WERI-Rb-1 (cell line): ENCODE data around the gene NECTIN4.

Source experiments
- DNase-seq: peaks from one replicate; pipeline ENCODE4 v3.0.0-alpha.2; 2020
- H3K27ac ChIP-seq: fragments of 250-450 bp; sonication (Bioruptor Pico); 2 replicates; pipeline ENCODE4 v1.5.1; 2020; ENCODE audit warnings: mild to moderate bottlenecking, moderate library complexity
- H3K27me3 ChIP-seq: fragments of 250-450 bp; sonication (Bioruptor Pico); 2 replicates; pipeline ENCODE4 v1.5.1; 2021; ENCODE audit warnings: mild to moderate bottlenecking, low read depth, moderate library complexity; ENCODE audit not compliant: insufficient read depth, severe bottlenecking
- H3K36me3 ChIP-seq: fragments of 250-450 bp; sonication (Bioruptor Pico); 2 replicates; pipeline ENCODE4 v1.5.1; 2020; ENCODE audit warnings: mild to moderate bottlenecking, moderate library complexity
- H3K4me3 ChIP-seq: 2 replicates; pipeline ENCODE4 v1.5.1; 2011; ENCODE audit warnings: low read depth, mild to moderate bottlenecking, control low read depth, low read length
- H3K9me3 ChIP-seq: fragments of 250-450 bp; sonication (Bioruptor Pico); 2 replicates; pipeline ENCODE4 v1.5.1; 2021; ENCODE audit warnings: mild to moderate bottlenecking, moderate library complexity; ENCODE audit not compliant: severe bottlenecking
- TF ChIP-seq, protein P1 (sequence below): IDR thresholded peaks from 2 replicates; pipeline ENCODE4 v1.5.1; 2011; ENCODE audit warnings: low read depth, mild to moderate bottlenecking, control low read depth, inconsistent platforms, low read length

Gene NECTIN4

DNA sequence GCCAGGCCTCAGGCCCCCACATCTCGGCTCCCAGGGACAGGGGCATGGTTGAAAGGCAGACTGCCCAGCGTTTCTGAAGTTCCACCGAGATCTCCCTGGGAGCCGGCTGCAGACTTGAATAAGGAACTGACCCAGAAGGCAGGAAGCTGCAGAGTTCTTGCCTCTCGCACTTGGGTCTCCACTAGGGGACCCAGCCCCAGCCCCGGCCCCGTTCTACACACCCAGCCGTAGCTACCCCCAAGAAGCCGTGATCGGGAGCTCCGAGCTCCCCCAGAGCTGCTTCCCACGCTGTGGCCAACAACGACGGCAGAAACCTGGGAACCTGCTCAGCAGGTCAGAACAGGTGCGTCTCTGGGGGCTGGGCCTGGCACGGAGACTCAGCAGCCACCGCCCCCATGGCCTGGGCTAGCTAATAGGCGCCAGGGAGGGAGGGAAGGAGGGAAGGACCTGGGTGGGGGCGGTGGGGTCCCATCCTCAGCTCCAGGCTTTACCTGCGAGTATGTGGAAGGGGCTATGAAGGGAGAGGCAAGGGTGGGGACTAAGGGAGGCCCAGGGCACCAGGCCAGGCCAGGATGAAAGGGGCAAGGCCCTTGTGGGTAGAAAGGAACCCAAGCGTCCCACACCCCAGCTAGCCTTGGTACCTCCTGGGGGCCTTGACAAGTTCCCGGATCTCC, at the start of gene NECTIN4:
Gene NECTIN4, minus strand, starts transcription at position 308 of the 674 bp plus-strand sequence. Its CDS starts 262 bp downstream, at position 46.
- Histone ChIP-seq H3K27ac (no peak within 1 kb of the TSS), H3K4me3 (no peak within 1 kb of the TSS), H3K36me3 (no peaks in the 10 kb centered on the region), H3K9me3 (no peaks in the 10 kb centered on the region), H3K27me3 (no peaks in the 10 kb centered on the region)
- no peak for DNase-seq
- TF ChIP-seq, protein P1, sequence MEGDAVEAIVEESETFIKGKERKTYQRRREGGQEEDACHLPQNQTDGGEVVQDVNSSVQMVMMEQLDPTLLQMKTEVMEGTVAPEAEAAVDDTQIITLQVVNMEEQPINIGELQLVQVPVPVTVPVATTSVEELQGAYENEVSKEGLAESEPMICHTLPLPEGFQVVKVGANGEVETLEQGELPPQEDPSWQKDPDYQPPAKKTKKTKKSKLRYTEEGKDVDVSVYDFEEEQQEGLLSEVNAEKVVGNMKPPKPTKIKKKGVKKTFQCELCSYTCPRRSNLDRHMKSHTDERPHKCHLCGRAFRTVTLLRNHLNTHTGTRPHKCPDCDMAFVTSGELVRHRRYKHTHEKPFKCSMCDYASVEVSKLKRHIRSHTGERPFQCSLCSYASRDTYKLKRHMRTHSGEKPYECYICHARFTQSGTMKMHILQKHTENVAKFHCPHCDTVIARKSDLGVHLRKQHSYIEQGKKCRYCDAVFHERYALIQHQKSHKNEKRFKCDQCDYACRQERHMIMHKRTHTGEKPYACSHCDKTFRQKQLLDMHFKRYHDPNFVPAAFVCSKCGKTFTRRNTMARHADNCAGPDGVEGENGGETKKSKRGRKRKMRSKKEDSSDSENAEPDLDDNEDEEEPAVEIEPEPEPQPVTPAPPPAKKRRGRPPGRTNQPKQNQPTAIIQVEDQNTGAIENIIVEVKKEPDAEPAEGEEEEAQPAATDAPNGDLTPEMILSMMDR = no peak

DNA sequence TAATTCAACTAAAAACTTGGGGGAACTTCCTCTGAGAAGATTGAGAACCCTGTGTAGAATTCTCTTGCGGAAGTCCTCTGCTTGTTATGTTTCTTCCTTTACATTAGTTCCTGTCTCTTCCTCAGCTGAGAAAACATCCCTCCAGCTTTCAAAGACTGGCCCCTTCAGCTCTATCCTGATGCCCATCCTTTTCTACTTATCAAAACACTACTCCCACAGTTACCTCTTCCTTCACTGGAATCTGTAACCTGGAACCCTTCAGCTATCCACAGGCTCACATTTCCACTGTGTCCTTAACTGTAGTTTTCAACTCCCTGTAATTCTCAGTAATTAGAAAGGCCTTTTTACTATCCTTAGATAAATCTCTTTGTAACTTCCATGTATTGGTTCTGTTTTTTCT, 49.1 kb upstream of the NECTIN4 start:
- DNase-seq = no peak
- no peak overlapping the region for H3K27ac ChIP-seq
- H3K27me3 ChIP-seq = no peaks in the 10 kb centered on the region
- no peak overlapping the region for H3K4me3 ChIP-seq
- H3K36me3 ChIP-seq = peaks cover 11% of the 10 kb centered on the region
- TF ChIP-seq, protein P1 = no peak
- no peaks in the 10 kb centered on the region for H3K9me3 ChIP-seq

DNA sequence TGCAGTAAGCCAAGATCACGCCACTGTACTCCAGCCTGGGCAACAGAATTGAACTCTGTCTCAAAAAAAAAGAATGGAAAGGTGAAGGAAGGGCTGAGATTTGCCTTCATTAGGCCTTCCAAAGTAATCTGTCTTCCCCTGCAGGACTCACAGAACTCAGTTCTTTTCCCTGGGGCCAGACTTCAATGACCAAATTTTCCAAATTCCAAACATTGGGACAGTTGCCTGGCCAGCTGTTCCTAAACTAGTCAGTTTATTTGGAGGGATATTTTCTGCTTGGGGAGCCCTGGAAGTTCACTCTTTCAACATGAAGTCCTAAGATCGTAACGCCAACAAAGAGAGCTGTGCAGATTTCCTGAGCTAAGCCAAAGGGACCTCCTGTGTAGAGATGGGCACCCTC, 48.5 kb upstream of the NECTIN4 start:
- Histone ChIP-seq H3K9me3 (no peaks in the 10 kb centered on the region), H3K36me3 (peaks cover 11% of the 10 kb centered on the region), H3K4me3 (no peak overlapping the region), H3K27ac (no peak overlapping the region), H3K27me3 (no peaks in the 10 kb centered on the region)
- TF ChIP-seq, protein P1 = no peak
- no peak for DNase-seq

DNA sequence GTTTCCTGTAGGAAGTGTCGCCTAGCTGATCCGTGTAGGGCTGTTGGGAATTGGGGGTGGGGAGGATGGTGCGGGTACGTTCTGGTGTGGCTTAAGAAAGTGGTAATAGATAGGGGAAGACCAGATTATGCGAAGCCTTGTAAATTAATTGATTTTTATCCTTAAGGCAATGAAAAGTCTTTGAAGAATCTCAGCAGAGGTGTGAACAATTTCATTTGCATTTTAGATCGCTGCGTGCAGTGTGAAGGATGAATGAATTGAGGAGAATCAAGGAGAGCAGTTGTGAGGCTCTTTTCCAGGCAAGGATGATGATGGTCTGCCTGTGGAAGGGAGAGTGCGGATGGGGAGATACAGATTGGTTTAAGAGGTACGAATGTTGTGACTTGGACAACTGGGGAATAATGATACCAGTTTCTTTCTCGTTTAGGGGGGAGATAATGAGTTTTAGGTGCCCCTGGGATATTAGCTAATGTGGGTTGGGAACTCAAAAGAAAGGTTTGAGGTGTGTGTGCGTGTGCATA, 43.9 kb upstream of the NECTIN4 start:
- H3K9me3 ChIP-seq = no peaks in the 10 kb centered on the region
- no peak for DNase-seq
- TF ChIP-seq, protein P1 = no peak
- no peaks in the 10 kb centered on the region for H3K27me3 ChIP-seq
- H3K36me3 ChIP-seq = peaks cover 35% of the 10 kb centered on the region
- H3K4me3 ChIP-seq = peak overlapping the region; percentile 79
- H3K27ac ChIP-seq = peak overlapping the region; percentile 95

DNA sequence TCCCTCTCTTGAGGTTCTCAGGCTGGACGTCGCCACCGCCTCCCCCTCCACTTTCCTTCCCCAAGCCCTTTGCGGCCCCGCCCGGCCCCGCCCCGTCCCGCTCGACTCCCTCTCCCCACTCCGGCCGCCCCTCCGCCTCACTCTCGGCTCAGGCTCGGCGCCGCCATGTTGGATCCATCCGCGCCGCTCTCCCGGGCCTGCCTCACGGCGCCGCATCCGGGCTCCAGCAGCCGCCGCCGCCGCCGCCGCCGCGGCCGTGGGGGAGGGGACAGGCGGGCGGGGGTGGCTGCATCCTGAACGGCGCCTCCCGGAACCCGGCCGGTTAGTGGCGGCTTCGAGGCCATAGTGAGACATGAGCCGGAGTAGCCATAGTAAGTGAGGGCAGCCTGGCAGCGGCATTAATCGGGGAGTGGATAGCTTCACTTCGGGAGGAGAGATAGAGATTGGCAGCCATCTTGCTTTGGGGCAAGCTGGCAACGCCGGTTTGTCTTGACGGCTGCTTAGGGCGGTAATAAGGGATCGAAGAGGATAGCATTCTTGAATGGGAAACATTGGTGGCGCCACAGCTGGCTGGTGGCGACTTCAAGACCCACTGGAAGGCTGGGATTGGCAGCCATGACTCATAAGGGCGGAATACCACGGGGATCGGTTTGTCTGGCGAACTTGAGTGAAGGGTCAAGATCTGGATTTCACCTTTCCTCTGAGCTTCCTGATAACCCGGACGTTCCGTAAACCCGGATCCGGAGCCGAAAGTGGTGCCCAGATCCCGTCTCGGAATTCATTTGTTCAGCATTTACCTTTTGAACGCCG, 43.3 kb upstream of the NECTIN4 start, which contains the start of gene DEDD:
Gene DEDD, minus strand, starts transcription at position 258 of the 810 bp plus-strand sequence. CDS start 8,205 bp downstream, outside the sequence.
- no peaks in the 10 kb centered on the region for H3K9me3 ChIP-seq
- peaks cover 41% of the 10 kb centered on the region for H3K36me3 ChIP-seq
- H3K4me3 ChIP-seq = peak within 1 kb of the TSS; percentile 79
- TF ChIP-seq, protein P1 = peak; percentile 37
- peak; percentile 99 for DNase-seq
- peak within 1 kb of the TSS; percentile 95 for H3K27ac ChIP-seq
- H3K27me3 ChIP-seq = no peaks in the 10 kb centered on the region
